G401.6 (cell line): ENCODE results near the gene SLCO4A1.

ENCODE experiments used
- FAIRE-seq: peaks from 2 replicates; lab custom pipeline; 2012; peaks lifted over from hg19 to GRCh38; lab: Jason Lieb, UNC

Gene SLCO4A1

DNA sequence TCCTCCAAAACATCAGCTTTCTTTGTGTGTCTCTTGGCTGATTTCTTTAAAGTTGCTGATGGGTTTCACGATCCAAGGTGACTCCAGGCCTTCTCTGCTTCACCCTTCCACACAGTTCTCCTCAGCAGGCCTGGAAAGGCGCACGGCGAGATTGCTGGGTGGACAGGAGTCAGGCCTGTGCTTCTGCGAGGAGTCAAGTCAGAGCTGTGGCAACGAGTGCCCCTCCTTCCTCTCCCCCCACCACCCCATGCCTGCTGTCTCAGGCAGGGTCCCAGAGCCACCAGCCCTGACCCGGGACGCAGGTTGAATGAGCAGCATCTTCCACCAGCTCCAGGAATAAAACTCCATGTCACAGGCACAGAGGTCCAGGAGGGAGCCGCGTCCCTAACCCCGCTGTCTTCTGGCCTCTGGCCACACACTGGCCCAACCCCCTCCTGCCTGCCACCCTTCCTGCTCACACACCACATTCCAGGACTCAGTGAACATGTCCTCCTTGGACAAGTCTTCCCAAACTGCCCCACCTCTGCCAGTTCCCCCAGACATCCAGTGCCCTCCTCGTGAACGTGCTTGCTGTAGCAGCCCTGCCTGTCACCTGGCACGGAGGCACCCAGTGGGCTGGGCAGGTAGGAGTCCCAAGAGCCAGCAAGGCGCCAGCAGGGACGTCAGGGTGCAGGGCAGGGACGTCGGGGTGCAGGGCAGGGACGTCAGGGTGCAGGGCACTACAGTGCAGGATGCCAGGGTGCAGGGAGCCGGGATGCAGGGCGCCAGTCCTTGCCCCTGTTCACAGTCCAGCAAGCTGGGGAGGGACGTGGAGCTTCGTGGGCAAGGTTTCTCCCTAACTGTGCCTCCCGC lies 59.1 kb downstream of the SLCO4A1 start:
- FAIRE-seq: no peak

DNA sequence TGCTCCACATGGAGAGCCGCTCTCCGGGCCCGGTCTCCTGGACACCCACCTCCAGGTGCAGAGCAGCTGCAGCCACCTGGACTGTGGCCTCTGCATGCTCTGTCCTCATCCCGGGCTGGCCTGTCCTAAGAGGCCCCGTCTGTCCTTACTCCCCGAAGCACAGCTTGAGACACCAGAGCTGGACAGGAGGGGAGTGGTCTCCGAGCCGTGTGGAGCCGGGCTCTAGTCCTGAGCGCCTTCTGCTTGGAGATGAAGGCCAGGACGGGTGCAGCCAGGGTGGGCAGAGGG lies 59.7 kb downstream of the SLCO4A1 start:
- no peak for FAIRE-seq

DNA sequence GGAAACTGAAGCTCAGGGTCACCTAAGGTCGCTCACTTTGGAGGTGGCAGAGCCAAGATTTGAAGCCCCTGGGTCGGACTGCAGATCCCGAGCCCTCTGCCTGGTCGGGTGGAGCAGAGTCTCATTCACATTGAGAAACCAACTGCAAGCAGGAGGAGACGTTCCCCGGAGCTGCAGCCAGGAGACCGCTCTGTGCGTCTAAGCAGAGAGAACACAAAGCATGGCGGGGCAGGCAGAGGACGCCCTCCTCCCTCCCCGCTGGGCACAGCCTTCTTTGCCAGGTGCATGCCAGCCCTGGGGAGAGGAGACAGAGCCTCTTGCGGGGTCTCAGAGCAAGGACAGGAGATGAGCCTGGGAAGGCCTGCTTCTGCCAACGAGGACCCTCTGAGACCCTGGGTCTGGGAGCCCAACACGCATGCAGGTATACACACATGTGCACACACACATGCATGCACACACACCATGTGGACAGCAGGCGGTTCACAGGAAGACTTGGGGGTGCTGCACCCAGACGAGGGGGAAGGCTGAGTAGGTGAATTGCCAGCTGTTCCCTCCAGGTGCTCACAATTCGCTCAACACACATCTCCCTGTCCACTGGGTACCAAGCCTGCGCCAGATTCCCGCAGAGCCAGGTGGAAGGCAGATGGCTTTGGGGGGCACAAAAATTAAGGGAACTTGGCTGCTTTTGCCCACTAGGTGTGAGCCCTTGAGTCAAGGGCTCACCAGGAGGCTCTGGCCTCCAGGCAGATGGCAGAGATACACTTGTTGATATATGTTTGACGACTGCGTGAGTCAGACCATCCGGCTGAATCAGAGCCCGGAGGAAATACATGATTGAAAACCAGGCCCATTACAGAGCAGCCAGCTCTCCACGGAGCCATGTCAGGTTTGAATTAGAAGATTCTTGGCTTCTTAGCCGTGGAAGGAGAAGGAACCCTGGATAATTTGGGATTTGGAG lies 60.9 kb downstream of the SLCO4A1 start:
- no peak for FAIRE-seq

DNA sequence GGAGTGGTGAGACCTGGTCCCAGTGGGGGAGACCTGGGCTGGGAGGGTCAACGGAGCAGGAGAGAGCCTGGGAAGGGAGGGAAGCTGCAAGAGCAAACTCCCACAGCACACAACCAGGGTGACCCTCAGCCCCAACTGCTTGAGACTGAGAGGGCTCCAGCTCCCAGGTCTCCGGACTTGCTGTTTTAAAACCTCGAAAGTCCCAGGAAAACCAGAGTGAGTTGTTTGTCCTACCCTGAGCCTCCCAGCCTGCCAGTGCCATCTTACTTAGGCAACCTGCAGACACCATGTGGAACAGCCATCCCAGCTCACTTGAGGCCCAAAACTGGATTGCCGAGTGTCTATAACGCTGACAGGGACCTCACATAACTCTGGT lies 61.5 kb downstream of the SLCO4A1 start:
- no peak for FAIRE-seq

DNA sequence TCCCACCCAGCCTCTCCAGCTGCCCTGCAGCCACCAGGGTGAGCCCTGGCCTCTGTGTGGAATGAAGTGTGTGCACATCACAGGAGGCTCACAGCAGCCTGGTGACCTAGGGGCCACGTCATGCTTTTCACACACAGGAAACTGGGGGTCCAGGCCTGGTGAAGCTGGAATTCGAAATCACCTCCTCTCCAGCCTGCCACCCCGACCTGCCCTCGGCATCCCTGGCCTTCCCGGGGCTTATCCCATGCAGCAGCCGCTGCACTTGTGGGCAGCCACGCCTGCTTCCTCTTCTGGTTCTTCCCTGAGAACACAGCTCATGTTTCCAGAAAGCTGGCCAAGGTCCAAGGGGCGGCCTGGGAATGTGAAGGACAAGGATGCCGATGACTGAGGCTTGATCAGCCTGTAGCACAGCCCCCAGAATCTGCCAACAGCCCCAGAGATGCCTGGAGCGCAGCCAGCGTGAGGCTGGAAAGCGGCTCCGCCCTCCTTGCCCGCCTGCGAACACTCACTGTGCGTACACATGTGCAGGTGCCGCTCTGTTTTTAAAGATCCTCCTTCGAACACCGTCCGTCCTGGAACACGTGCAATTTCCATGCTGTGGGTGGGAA lies 62.1 kb downstream of the SLCO4A1 start:
- FAIRE-seq: no peak

DNA sequence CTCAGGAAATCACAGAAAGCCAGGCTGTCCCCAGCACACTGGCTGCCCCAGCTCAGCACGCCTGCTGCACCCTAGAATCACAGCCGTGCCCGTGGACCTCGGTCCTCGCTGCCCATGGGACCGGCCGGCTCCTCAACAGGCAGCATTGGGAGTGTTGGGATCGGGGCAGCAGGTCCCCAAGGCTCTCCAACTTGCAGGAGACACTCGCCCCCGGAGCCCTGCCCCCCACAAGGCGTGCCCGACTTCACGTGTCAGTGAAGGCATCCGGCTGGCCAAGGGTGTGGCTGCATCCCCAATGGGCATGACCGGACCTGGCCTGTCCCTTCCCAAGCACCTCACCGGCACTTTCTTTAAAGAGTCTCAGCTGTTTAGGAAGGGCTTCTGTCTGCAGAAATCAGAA lies 63.3 kb downstream of the SLCO4A1 start:
- no peak for FAIRE-seq

DNA sequence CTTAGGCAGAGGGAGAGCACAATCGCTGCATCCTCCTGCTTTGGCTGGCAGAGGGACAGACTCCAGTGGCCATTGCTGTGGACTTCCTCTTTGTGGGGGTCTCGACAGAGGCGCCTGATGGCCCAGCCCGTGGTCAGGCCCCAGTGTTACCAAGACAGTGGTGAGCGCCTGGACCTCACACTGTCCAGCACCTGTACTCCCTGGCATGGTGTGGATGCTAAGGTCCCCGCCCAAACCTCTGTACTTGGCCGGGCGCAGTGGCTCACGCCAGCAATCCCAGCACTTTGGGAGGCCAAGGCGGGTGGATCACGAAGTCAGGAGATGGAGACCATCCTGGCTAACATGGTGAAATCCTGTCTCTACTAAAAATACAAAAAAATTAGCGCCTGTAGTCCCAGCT lies 64.0 kb downstream of the SLCO4A1 start:
- FAIRE-seq: no peak

DNA sequence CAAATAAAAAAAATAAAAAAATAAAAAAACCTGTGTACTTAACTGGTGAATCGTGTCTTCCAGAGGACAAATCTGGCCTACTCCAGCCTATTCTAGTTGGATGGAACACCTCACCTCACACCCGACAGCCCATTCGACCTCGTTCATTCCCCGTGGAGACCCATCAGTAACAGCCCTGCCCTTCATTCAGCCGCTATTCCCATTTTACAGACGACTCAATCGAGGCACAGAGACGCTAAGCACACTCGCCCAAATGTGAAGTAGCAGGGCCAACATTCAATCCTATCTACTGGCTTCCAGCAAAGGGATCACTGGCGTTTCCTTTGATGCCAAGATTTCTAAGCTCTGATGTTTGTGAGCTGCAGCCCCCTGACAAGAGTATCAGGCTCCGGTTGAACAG lies 64.6 kb downstream of the SLCO4A1 start:
- no peak for FAIRE-seq

DNA sequence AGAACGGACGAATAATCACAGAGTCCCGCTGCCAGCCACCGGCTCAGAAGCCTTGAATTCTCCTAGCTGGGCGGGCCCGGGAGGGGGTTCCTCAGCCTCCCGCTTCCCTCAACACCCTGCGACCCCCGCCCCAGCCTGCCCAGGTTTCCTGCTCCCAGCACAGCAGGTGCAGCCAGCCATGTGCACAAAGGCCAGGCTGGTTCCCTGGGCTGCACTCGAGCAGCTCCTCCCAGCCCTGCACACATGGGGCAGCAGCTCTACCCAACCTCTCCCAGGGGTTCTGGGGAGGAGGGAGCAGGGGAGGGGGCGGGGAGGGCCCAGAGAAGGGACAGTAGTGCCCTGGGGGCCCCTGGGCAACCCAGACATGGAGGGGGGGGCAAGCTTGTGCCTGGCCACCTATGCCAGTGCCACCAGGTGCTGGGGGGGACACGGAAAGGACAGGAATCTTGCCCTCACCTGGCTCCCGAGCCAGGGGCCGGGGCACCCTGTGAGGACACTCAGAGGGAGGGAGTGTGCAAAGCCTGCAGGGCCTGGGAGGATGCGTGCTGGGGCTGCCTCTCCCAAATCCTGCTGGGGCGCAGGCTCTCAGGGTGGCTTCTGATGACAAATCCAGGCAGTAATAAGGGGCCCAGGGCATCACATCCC lies 65.1 kb downstream of the SLCO4A1 start:
- no peak for FAIRE-seq

DNA sequence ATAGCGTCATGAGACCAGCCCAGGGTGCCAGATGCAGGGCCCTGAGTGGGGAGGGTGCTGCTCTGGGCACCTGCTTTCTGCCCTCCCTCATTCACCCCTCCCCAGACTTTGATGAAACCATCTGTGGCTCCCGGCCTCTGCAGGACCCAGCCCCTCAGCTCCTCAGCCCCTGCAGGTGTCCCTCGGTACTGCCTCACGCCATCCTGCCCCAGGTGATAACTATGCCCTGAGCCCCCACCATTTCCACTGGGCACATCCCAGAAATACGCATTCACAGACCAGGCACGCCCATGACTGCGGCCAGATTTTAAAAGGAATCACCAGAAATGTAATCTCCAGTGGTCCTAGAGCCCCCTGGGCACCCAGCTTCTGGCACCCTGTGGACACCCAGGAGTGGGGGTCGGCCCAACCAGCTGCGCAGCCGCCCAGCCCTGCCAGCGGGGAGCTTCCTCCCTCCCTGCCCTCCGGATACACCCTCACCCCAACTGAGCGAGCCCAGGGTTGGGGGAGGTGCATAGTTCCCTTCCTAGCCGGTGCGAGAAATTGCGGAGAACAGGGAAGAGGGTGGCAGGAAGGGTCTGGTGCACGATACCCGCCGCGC lies 65.7 kb downstream of the SLCO4A1 start:
- no peak for FAIRE-seq

DNA sequence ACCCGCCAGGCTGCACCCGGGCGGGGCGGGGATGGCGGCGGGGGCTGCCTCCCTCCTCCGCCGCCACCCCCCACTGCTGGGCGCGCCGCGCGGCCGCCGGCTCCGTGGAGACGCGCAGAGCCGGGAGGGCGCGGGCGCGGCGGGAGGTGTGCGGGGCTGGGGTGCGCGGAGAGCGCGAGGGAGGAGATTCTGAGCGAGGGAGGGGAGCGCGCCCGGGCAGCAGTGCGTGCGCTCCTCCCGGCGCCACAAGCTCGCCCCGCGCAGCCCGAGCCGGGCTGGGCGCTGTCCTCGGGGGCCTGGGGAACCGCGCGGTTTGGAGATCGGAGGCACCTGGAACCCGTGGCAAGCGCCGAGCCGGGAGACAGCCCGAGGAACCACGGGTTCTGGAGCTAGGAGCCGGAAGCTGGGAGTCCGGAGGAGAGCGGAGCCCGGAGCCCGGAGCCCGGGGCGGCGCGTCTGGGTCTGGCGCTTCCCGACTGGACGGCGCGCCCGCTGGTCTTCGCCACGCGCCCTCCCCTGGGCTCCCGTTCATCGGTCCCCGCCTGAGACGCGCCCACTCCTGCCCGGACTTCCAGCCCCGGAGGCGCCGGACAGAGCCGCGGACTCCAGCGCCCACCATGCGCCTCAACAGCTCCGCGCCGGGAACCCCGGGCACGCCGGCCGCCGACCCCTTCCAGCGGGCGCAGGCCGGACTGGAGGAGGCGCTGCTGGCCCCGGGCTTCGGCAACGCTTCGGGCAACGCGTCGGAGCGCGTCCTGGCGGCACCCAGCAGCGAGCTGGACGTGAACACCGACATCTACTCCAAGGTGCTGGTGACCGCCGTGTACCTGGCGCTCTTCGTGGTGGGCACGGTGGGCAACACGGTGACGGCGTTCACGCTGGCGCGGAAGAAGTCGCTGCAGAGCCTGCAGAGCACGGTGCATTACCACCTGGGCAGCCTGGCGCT lies 66.6 kb downstream of the SLCO4A1 start, which contains the start of gene NTSR1:
NTSR1 (plus strand) TSS at position 246 of the 946 bp plus-strand sequence; CDS start at position 618, 372 bp downstream.
- FAIRE-seq: no peak

DNA sequence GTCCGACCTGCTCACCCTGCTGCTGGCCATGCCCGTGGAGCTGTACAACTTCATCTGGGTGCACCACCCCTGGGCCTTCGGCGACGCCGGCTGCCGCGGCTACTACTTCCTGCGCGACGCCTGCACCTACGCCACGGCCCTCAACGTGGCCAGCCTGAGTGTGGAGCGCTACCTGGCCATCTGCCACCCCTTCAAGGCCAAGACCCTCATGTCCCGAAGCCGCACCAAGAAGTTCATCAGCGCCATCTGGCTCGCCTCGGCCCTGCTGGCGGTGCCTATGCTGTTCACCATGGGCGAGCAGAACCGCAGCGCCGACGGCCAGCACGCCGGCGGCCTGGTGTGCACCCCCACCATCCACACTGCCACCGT lies 67.2 kb downstream of the SLCO4A1 start:
- FAIRE-seq: no peak

DNA sequence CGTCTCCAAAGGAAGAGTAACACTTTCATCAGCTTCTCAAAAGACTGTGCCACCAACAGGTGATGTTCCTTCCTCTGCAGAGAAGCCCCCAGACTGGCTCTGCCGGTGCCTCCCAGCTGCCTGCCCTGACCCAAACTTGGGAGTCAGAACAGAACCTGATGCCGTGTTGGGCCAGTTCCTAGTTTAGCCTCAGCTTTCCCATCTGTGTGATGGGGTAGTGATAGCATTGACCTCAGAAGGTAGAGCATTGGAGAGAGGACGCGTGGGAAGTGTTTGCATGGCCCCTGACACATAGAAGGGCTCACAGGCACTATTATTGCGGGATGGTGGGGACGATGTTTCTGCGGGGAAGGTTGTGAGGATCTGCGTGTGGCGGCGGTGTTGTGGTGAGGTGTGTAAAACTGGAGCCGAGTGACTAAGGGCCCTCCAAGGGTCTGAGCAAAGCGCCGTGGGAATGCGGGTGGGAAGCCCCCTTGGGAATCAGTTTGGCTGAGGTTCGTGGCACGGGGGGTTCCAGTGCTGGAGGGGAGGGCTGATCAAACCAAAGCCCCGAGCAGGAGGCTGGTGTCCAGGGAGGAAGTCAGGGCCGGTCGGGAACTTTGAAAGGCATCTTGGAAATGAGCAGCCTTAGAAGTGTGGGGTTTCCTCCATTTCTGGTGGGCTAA lies 68.0 kb downstream of the SLCO4A1 start:
- no peak for FAIRE-seq

DNA sequence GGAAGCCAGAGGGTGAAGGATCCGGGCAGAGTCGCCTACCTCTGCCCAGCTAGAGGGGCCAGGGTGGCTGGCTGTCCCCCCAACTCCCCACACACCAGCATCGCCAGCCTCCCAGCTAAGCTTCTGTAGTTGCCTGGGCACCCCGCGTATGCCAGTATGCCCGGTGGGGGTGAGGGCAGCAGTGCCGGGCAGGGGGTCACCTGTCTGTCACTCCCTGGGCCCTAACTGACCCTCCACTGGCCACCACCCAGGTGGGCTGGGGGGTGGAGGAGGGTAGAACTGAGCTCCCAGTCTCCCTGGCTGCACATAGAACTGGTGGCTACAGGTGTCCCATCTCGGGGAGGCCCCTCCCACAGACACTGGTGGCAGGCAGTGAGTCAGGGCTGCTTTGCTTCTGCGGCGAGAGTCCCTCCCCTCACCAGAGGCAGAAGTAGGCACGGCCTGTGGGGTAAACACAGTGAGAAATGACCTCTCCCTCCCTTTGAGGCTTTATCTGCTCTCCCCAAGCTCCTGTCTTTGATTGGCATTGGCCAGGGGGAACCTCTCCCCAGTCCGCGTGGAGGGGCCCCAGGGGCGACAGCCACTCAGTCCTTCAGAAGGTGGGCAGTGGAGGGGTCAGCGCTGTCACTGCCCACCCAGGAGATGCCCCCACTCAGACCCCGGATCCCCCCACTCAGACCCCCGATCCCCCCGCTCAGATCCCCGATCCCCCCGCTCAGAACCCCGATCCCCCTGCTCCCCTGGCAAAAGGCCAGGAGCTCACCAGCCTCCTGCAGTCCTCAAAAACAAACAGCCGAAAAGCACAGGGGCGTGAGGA lies 68.8 kb downstream of the SLCO4A1 start:
- no peak for FAIRE-seq

DNA sequence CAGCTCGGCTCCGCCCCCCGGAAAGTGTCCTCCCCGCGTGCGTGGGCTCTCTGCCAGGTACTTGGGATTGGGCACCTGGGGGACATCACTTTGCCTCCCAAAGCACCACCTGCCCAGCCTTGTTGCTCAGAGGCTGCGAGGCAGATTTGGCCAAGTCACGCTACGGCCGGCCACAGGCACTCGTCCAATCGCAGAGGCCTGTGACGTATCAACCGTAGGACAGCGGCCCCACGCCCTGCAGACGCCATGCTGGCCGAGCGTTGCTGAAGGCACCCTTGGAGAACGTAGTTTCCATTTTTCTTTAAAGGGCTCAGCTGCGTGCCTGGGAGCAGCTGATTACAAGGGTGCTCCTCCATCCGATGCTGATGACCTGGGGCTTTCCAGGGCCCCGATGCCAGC lies 69.4 kb downstream of the SLCO4A1 start:
- FAIRE-seq: no peak

DNA sequence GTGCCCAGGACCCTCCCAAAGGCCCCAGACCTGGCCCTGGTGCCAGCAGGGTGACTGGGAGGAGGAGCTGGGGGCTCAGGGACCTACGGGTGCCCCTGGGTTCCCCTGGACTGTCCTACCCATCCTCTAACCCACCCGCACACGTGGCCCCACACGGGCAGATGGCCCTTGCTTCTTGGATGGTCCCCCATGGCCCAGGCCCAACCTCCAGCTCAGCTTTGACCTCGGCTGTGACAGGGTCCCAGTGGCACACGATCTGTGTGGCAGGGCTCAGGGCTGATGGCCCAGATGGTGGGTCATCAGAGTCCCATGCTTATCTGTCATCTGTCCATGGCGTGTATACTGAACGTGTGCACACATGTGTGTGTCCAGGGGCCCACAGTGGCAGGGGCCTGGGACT lies 70.3 kb downstream of the SLCO4A1 start:
- FAIRE-seq: no peak

DNA sequence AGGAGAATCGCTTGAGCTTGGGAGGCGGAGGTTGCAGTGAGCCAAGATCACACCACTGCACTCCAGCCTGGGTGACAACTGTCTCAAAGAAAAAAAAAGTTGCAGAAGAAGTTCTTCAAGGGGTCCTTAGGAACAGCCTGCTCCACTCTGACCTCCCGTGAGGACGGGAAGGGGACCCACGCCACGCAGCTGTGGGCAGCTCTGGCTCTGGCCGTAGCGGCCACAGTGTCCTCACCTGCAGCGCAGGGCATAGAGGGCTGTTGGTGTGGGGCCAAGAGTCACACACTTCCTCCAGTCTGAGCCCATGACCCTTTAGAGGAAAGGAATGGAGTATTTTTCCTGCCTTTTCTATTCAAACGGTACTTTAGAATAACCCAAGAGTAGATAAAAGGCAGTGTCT lies 71.7 kb downstream of the SLCO4A1 start:
- no peak for FAIRE-seq

DNA sequence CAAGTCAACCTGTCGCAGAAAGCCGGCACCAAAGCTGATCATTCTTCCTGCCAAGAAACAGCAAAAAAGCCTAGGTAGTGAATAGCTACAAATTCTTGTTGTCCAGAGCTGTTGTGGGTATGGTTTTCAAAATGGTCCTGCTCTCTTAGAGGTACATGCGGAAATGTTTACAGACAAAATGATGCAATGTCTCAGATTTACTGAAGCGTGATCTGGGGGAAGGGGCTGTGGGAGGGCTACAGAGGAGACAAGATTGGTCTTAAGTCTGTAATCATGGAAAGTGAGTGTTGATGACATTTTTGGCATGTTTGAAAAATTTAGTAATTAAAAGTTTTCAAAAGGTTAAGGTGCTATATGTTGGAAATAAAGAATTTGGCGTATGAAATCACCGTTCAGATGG lies 72.5 kb downstream of the SLCO4A1 start:
- no peak for FAIRE-seq

DNA sequence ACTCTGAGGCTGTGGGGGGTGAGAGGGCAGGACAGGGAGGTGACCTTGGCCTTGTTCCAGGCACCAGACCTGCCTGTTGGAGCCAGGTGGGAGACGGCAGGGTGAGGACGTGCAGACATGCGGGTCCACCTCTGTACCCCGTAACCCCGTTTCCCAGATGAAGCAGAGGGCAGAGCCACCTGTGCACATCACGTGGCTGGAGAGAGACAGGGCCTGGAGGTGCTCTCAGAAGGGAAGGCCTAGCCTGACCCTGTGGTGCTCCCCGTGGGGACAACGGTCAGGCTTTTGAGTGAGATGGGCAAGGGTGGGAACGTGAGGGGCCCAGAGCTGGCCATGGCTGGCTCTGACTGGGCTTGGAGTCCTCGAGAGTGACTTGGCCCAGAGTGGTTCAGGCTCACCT lies 72.9 kb downstream of the SLCO4A1 start:
- FAIRE-seq: no peak
